ENCODE measurements around the gene PICALM.
"Not testable (repeated sequence)": the region's sequence is repeated elsewhere in the genome, so short reads cannot be mapped to it uniquely, and the experiment has no call there.

PICALM gene, protein sequence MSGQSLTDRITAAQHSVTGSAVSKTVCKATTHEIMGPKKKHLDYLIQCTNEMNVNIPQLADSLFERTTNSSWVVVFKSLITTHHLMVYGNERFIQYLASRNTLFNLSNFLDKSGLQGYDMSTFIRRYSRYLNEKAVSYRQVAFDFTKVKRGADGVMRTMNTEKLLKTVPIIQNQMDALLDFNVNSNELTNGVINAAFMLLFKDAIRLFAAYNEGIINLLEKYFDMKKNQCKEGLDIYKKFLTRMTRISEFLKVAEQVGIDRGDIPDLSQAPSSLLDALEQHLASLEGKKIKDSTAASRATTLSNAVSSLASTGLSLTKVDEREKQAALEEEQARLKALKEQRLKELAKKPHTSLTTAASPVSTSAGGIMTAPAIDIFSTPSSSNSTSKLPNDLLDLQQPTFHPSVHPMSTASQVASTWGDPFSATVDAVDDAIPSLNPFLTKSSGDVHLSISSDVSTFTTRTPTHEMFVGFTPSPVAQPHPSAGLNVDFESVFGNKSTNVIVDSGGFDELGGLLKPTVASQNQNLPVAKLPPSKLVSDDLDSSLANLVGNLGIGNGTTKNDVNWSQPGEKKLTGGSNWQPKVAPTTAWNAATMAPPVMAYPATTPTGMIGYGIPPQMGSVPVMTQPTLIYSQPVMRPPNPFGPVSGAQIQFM

DNA sequence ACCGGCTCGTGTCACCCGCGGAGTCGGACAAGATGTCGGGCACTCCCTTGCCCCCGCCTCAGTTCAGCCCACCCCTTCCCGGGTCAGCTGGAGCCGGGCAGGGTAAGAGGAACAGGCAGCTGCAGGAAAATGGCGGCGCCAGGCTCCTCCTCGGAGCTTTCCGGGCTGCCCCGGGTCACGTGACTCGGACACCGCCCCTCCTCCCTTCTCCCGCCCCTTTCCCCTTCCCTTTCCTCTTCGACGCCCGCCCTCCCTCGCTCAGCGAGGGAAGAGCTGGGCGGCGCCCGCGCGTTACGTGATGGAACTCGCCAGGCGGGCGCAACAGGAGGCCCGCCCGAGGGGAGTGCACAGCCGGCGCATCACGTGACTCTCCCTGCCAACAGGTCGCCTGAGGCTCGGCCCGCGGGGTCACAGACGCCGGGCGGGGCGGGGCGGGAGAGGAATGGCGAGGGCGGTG lies at the start of gene PICALM:
TSS of gene PICALM (minus strand) at position 134 of the 457 bp plus-strand sequence. CDS start 304 bp downstream, outside the sequence.
- DNase-seq = peak; percentile 97

- DNase-seq = peak; percentile 5
Observed at GRCh38 chr11:86118253-86118652, 49.4 kb upstream of the PICALM start.

GRCh38 chr11:86117712-86118063 lies 48.8 kb upstream of the PICALM start:
- DNase-seq = no peak

- no peak for DNase-seq
Observed at GRCh38 chr11:86117001-86117711, 48.3 kb upstream of the PICALM start.

- peak; percentile 15 for DNase-seq
Observed at GRCh38 chr11:86116386-86116726, 47.5 kb upstream of the PICALM start.

DNA sequence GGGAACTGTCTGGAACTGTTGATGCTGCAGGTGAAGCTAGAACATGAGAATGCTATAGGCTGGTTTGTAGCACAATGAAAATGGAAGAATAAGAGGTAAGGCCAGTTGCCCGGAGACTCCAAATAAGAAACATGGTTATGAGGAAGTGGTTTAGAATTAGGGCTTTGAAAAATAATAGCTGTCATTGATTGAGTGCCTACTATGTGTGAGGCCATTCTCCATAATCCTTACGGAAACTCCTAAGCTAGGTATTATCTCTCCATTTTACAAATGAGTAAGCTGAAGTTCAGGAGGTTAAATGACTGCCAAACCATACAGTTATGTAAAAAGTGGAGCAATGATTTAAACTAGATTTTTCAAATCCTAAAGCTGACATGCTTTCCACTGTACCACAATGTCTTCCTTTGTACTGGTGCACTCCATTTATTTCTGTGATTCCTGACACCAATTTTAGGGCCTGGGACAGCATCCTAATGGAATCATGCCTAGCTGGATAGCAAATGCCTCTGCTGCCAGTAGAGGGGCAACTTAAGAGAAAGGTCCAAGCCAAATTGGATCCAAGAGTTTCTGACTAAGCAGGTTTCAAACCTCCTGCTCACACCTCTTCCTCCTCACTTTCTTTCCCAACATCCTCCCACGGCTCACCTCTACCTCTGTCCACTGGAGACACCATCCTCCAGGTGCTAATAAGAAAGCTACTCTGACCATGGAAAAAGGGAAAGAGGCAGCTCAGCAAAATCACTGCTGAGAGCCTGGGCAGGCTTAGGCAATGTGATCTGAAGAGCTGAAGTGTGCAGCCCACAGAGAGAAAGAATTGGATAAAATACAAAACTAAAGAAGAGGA lies 46.9 kb upstream of the PICALM start:
- no peak for DNase-seq

- DNase-seq = no peak
Observed at GRCh38 chr11:86108890-86109638, 40.2 kb upstream of the PICALM start.

GRCh38 chr11:86108191-86108590 lies 39.3 kb upstream of the PICALM start:
- DNase-seq = no peak

GRCh38 chr11:86106916-86107315 lies 38.0 kb upstream of the PICALM start:
- no peak for DNase-seq

DNA sequence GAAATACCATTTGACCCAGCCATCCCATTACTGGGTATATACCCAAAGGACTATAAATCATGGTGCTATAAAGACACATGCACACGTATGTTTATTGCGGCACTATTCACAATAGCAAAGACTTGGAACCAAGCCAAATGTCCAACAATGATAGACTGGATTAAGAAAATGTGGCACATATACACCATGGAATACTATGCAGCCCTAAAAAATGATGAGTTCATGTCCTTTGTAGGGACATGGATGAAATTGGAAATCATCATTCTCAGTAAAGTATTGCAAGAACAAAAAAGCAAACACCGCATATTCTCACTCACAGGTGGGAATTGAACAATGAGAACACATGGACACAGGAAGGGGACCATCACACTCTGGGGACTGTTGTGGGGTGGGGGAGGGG lies 37.1 kb upstream of the PICALM start:
- DNase-seq = not testable (repeated sequence)

GRCh38 chr11:86105601-86106000 lies 36.7 kb upstream of the PICALM start:
- not testable (repeated sequence) for DNase-seq

GRCh38 chr11:86103808-86104207 lies 34.9 kb upstream of the PICALM start:
- DNase-seq = no peak

DNA sequence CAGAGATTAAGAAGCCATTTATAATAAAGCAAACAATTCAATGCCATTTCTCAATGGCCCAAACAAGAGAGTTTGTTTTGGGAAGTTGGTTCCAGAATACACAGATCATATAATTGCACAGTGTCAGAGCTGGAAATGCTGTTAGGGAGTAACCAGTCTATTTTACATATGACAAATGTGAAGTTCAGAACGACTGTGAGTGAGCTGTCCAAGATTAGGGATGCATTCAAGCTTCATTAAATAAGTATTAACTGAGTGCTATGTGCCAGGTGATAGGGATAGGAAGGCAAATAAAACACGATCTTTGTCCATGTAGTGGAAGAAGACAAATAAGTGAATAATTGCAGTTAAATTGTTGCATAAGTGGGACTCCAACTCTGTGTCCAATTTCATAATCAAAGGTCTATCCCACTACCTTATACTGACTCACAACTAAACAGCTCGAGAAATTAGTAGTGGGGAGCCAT lies 33.1 kb upstream of the PICALM start:
- no peak for DNase-seq

DNA sequence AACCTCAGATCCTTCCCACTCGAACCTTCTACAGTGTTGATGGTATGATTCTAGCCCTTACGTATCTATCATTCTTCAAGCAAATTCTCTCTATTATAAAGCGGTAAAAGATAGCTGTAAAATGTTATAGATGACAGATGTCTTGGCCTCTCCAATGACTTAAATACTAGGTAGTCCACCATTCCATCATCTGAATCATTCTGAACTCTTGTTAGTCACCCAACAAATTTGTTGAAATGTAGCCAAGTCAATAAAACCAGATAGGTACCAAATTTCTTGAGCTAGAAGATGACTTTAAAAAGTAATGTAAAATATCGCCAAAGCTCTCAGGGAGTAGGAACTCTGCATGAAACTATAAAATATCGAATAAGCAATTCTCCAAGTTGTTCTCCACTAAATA lies 32.6 kb upstream of the PICALM start:
- DNase-seq = no peak

- DNase-seq = peak; percentile 30
Observed at GRCh38 chr11:86099874-86100273, 31.0 kb upstream of the PICALM start.

- no peak for DNase-seq
Observed at GRCh38 chr11:86097980-86098379, 29.1 kb upstream of the PICALM start.

DNA sequence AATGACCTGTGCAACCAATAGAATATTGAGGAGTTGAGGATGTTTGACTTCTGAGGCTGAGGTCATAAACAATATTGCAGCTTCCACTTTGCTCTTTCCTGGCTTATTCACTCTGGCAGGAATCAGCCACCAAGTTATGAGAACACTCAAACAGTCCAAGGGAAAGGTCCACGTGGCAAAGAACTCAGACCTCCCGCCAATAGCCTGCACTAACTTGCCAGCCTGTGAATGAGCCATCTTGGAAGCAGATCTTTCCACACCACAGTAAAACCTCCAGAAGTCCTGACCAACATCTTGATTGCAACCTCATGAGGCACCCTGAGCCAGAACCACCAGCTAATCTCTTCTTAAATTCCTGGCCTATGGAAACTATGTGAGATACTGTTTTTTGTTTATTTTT lies 22.7 kb upstream of the PICALM start:
- DNase-seq = no peak

DNA sequence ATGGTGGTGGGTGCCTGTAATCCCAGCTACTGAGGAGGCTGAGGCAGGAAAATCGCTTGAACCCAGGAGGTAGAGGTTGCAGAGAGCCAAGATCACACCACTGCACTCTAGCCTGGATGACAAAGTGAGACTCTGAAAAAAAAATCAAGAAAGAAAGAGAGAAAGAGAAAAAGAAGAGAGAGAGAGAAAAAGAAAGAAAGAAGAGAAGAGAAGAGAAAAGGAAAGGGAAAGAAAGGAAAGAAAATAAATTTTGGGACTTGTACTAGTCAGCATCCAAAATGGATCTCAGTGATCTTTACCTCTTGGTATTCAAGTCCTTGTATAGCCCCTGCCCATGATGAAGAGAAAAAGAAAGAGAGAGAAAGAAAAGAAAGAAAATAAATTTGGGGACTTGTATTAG lies 22.2 kb upstream of the PICALM start:
- DNase-seq = no peak

DNA sequence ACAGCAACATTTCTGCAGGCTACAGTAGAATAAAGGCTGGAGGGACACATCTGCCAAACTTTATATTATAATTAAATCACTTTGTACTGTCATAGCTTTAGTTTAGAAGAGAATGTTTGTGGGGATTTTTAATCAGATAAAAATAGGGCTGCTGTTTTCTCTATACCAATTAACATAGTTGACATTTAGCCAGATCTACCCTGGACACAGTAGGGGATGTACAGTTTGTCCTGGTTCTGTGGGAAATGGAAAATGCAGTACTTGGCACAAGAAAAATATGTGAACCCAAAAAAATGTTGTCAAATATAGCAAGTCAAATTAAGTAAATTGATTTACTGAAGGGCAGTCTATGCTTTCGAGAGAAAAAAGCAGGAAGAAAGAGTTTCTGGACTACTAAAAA lies 20.8 kb upstream of the PICALM start:
- DNase-seq = no peak

DNA sequence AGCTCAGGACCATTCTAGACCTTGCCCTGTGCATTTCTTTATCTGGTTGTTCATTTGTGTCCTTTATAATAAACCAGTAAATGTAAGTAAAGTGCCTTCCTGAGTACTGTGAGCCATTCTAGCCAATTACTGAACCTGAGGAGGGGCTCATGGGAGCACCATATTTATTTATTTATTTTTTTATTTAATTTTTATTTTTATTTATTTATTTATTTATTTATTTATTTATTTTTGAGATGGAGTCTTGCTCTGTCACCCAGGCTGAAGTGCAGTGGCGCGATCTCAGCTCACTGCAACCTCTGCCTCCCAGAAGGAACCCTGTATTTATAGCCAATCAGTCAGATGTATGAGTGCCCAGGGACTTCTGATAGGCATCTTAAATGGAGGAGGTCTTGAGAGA lies 18.8 kb upstream of the PICALM start:
- not testable (repeated sequence) for DNase-seq

DNA sequence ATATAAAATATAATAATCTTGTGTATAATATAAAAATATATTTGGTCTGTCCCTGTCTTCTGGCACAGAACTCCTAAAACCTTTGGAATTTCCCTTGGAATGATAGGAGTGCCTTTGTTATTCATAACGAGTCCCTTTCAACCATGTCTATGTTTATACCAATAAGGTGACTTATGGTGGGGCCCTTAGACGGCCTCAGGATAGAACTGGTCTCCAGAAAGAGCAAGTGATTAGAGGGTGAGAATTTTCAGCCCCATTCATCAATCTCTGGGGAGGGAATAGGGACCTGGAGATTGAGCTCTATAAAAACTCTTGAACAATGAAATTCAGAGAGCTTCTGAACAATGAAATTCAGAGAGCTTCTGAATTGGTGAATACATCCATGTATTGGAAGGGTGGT lies 18.4 kb upstream of the PICALM start:
- DNase-seq = no peak

DNA sequence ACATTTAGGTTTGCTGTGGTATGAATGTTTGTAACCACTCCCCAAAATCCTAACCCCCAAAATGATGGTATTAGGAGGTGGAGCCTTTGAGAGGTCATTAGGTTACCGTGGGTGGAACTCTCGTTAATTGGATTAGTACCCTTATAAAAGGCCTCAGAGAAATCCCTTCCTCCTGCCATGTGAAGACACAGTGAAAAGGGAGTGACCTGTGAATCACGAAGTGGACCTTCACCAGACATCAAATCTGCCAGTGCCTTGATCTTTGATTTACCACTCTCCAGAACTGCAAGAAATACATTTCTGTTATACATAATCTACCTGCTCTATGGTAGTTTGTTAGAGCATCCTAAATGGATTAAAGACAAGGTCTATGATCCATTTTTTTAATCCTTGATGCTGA lies 12.6 kb upstream of the PICALM start:
- no peak for DNase-seq
